ENCODE measurements around the gene SP100. TPM values are rescaled to one million over a fixed set of nuclear protein-coding genes. Genes with fewer than 3 reads are reported as not detected.
"Not testable (repeated sequence)": the region's sequence is repeated elsewhere in the genome, so short reads cannot be mapped to it uniquely, and the experiment has no call there.

Gene SP100
- total RNA-seq, 2 experiments from 2014 or later, result 242 to 243 TPM

GRCh38 chr2:230384986-230385385 lies 31.0 kb upstream of the SP100 start:
- Mint-ChIP-seq H3K4me1 (ENCODE audit: low read depth) (no peaks in the 10 kb centered on the region), H3K9me3 (no peaks in the 10 kb centered on the region), H3K4me3 (no peak overlapping the region), H3K27ac (no peak overlapping the region), H3K36me3 (ENCODE audit: low read depth) (peaks cover 95% of the 10 kb centered on the region), H3K27me3 (no peaks in the 10 kb centered on the region)
- Histone ChIP-seq H3K9me3 (ENCODE audit: control insufficient read depth in 1 of 2, insufficient read depth in 1 of 2, low read length in 2 of 2) (no peaks in the 10 kb centered on the region), H3K4me1 (ENCODE audit: insufficient read depth, low read length) (no peaks in the 10 kb centered on the region), H3K4me3 (ENCODE audit: low read length) (no peak overlapping the region), H3K36me3 (ENCODE audit: insufficient read depth, low read length) (peaks cover 81% of the 10 kb centered on the region), H3K27ac (ENCODE audit: low read depth in 1 of 2, low read length in 2 of 2) (no peak overlapping the region), H3K27me3 (ENCODE audit: control insufficient read depth in 1 of 2, insufficient read depth in 2 of 2, low read length in 2 of 2) (no peaks in the 10 kb centered on the region)
- no peak for DNase-seq
- ATAC-seq (ENCODE audit: poor library complexity), result no peak
- CTCF ChIA-PET, result no interaction called here
- intact Hi-C loops (cut with DNase I, micrococcal nuclease), result no loop called here
- POLR2A ChIA-PET, result no interaction called here
- TF ChIP-seq CTCF (IDR thresholded peaks at IDR 0.05), result no peak

GRCh38 chr2:230394301-230394700 lies 21.7 kb upstream of the SP100 start:
- Mint-ChIP-seq H3K27me3 (no peaks in the 10 kb centered on the region), H3K27ac (no peak overlapping the region), H3K4me3 (no peak overlapping the region), H3K9me3 (peaks cover 2% of the 10 kb centered on the region), H3K36me3 (ENCODE audit: low read depth) (peaks cover 100% of the 10 kb centered on the region), H3K4me1 (ENCODE audit: low read depth) (no peaks in the 10 kb centered on the region)
- intact Hi-C loops (cut with DNase I, micrococcal nuclease), result no loop called here
- ATAC-seq (ENCODE audit: poor library complexity) (no peak), DNase-seq (no peak)
- no peak for TF ChIP-seq CTCF (IDR thresholded peaks at IDR 0.05)
- POLR2A ChIA-PET, result no interaction called here
- no peaks in the 10 kb centered on the region for H3K27me3 ChIP-seq (ENCODE audit: control insufficient read depth in 1 of 2, insufficient read depth in 2 of 2, low read length in 2 of 2)
- peaks cover 7 to 8% of the 10 kb centered on the region in 2 experiments for H3K9me3 ChIP-seq (ENCODE audit: control insufficient read depth in 1 of 2, insufficient read depth in 1 of 2, low read length in 2 of 2)
- H3K4me3 ChIP-seq (ENCODE audit: low read length), result no peak overlapping the region
- H3K27ac ChIP-seq (ENCODE audit: low read depth in 1 of 2, low read length in 2 of 2), result no peak overlapping the region
- peaks cover 91% of the 10 kb centered on the region for H3K36me3 ChIP-seq (ENCODE audit: insufficient read depth, low read length)
- H3K4me1 ChIP-seq (ENCODE audit: insufficient read depth, low read length), result no peaks in the 10 kb centered on the region
- CTCF ChIA-PET, result no interaction called here

GRCh38 chr2:230398698-230399097 lies 17.3 kb upstream of the SP100 start:
- H3K27me3 Mint-ChIP-seq; H3K9me3 Mint-ChIP-seq; CTCF ChIA-PET; H3K4me1 ChIP-seq (ENCODE audit: insufficient read depth, low read length); ATAC-seq (ENCODE audit: poor library complexity); DNase-seq; H3K4me3 ChIP-seq (ENCODE audit: low read length); intact Hi-C loops (cut with DNase I, micrococcal nuclease); H3K9me3 ChIP-seq (ENCODE audit: control insufficient read depth in 1 of 2, insufficient read depth in 1 of 2, low read length in 2 of 2); H3K4me3 Mint-ChIP-seq; H3K27ac ChIP-seq (ENCODE audit: low read depth in 1 of 2, low read length in 2 of 2); H3K27me3 ChIP-seq (ENCODE audit: control insufficient read depth in 1 of 2, insufficient read depth in 2 of 2, low read length in 2 of 2); H3K4me1 Mint-ChIP-seq (ENCODE audit: low read depth): not testable (repeated sequence)
- Mint-ChIP-seq H3K27ac (peak overlapping the region; percentile 44), H3K36me3 (ENCODE audit: low read depth) (peaks cover 92% of the 10 kb centered on the region)
- POLR2A ChIA-PET, result interaction anchor here (1.2 kb wide), 1 partner anchor 14 kb away, joined by 4 read pairs; no protein-coding TSS in a partner anchor
- peaks cover 83% of the 10 kb centered on the region for H3K36me3 ChIP-seq (ENCODE audit: insufficient read depth, low read length)

- TF ChIP-seq CTCF (IDR thresholded peaks at IDR 0.05), result no peak
- intact Hi-C loops (cut with DNase I, micrococcal nuclease), result no loop called here
- H3K27me3 ChIP-seq (ENCODE audit: control insufficient read depth in 1 of 2, insufficient read depth in 2 of 2, low read length in 2 of 2), result no peaks in the 10 kb centered on the region
- Mint-ChIP-seq H3K4me3 (no peak overlapping the region), H3K27me3 (no peaks in the 10 kb centered on the region), H3K36me3 (ENCODE audit: low read depth) (peaks cover 92% of the 10 kb centered on the region), H3K27ac (no peak overlapping the region), H3K9me3 (peaks cover 2% of the 10 kb centered on the region), H3K4me1 (ENCODE audit: low read depth) (no peaks in the 10 kb centered on the region)
- no peak overlapping the region for H3K27ac ChIP-seq (ENCODE audit: low read depth in 1 of 2, low read length in 2 of 2)
- no peak for ATAC-seq (ENCODE audit: poor library complexity)
- H3K4me3 ChIP-seq (ENCODE audit: low read length), result no peak overlapping the region
- DNase-seq, result no peak
- H3K4me1 ChIP-seq (ENCODE audit: insufficient read depth, low read length), result no peaks in the 10 kb centered on the region
- POLR2A ChIA-PET, result no interaction called here
- peaks cover 80% of the 10 kb centered on the region for H3K36me3 ChIP-seq (ENCODE audit: insufficient read depth, low read length)
- CTCF ChIA-PET, result no interaction called here
- H3K9me3 ChIP-seq (ENCODE audit: control insufficient read depth in 1 of 2, insufficient read depth in 1 of 2, low read length in 2 of 2), result peaks cover 7 to 8% of the 10 kb centered on the region in 2 experiments
Observed at GRCh38 chr2:230400041-230400440, 16.0 kb upstream of the SP100 start.
